Body of pancreas (tissue), 4 donors: Measurements from ENCODE around the gene CLOCK. TPM values are rescaled to one million over a fixed set of nuclear protein-coding genes. Genes with fewer than 3 reads are reported as not detected.

ENCODE experiments used
- ATAC-seq: fragments of 150-250 bp; one replicate; pipeline ENCODE4 v1.9.1; 2016
- DNase-seq, 4 donors: peaks; one replicate each; pipeline ENCODE4 v3.0.0-alpha.2; 2019
- H3K27ac ChIP-seq, 4 donors: fragments of 200-600 bp; sonication (generic); 1 replicate in 3 of 4; 2 replicates in 1 of 4; pipeline versions ENCODE4 v1.5.1 to v1.6.1; 2016 to 2019; ENCODE audit warnings: mild to moderate bottlenecking in 1 of 4, mixed read lengths in 1 of 4, moderate library complexity in 1 of 4
- H3K27me3 ChIP-seq, 2 donors: fragments of 200-600 bp; sonication (generic); one replicate each; pipeline ENCODE4 v1.6.0; 2016; ENCODE audit warnings: mild to moderate bottlenecking in 1 of 2
- H3K36me3 ChIP-seq, 2 donors: fragments of 200-600 bp; sonication (generic); replicated peaks in 1 of 2; 2 replicates each; pipeline ENCODE4 v1.5.1; 2016; ENCODE audit warnings: low read depth in 2 of 2; ENCODE audit not compliant: insufficient read depth in 1 of 2
- H3K4me1 ChIP-seq: fragments of 200-600 bp; sonication (generic); one replicate; pipeline ENCODE4 v1.6.0; 2016
- H3K4me3 ChIP-seq, 2 donors: fragments of 200-600 bp; sonication (generic); 1 replicate in 1 of 2; 2 replicates in 1 of 2; pipeline ENCODE4 v1.5.1; 2016 to 2019
- H3K9me3 ChIP-seq, 3 donors: fragments of 200-600 bp; sonication (generic); 1 replicate in 2 of 3; 2 replicates in 1 of 3; pipeline ENCODE4 v1.5.1; 2016
- POLR2A ChIP-seq, 3 donors: fragments of 450-650 bp; IDR thresholded peaks; one replicate each; pipeline ENCODE4 v1.6.1; 2016; ENCODE audit warnings: antibody characterized with exemption in 3 of 3, mild to moderate bottlenecking in 2 of 3
- WGBS, 2 donors: methylation state at CpG; one replicate each; pipeline ENCODE4 v1.1.5; 2017; 5-methylcytosine and 5-hydroxymethylcytosine counted together
- intact Hi-C: fragments of 100-400 bp; cut with DNase I; formaldehyde crosslinking; loops from one replicate; pipeline ENCODE4 v1.15.1; 2023
- total RNA-seq, 2 donors: library from RNA; depleted of rRNA; stranded (reverse); fragments of >200 nt; gene quantifications; one replicate each; pipeline ENCODE4 v1.1.0, GENCODE V29; 2016
- TF ChIP-seq, protein P1 (sequence below), 7 experiments: fragments of 450-650 bp in 4 of 7; fragments of 200-600 bp in 3 of 7; sonication (generic) in 3 of 7; IDR thresholded peaks; one replicate each; pipeline ENCODE4 v1.5.1; 2016 to 2019; ENCODE audit warnings: antibody characterized with exemption in 7 of 7

Gene CLOCK
- total RNA-seq, 2 donors from 2014 or later = 6.3 to 13.7 TPM

DNA sequence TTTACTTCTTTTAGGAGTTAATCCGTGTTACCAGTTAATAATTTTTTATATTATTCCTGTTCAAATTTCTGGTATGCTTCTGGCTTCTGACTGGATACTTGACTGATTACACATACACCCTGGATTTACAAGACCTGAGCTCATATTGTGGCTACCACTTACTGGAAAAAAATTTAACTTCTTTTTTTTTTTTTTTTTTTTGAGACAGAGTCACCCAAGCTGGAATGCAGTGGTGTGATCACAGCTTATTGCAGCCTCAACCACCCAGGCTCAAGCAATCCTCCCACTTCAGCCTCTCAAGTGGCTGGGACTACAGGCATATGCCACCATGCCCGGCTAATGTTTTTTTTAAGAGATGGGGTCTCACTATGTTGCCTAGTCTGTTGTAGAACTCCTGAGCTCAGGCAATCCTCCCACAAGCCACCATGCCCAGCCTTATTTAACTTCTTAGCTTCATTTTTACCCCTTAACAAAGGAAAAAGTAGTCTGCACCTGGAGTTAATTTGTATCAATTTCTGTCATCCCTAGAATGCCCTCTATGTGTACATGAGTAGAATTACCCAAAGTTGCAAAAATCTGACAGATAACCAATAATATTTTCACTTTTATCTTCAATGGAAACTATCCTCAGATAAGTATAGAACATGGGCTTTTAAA is 100.7 kb downstream of the CLOCK start:
- TF ChIP-seq POLR2A (IDR thresholded peaks at IDR 0.05) = no peak
- TF ChIP-seq, protein P1, sequence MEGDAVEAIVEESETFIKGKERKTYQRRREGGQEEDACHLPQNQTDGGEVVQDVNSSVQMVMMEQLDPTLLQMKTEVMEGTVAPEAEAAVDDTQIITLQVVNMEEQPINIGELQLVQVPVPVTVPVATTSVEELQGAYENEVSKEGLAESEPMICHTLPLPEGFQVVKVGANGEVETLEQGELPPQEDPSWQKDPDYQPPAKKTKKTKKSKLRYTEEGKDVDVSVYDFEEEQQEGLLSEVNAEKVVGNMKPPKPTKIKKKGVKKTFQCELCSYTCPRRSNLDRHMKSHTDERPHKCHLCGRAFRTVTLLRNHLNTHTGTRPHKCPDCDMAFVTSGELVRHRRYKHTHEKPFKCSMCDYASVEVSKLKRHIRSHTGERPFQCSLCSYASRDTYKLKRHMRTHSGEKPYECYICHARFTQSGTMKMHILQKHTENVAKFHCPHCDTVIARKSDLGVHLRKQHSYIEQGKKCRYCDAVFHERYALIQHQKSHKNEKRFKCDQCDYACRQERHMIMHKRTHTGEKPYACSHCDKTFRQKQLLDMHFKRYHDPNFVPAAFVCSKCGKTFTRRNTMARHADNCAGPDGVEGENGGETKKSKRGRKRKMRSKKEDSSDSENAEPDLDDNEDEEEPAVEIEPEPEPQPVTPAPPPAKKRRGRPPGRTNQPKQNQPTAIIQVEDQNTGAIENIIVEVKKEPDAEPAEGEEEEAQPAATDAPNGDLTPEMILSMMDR (IDR thresholded peaks at IDR 0.05) = no peak
- Histone ChIP-seq H3K27me3 (no peaks in the 10 kb centered on the region), H3K36me3 (peaks cover 0 to 17% of the 10 kb centered on the region in 2 donors), H3K9me3 (no peaks in the 10 kb centered on the region), H3K4me3 (no peak overlapping the region), H3K27ac (no peak overlapping the region), H3K4me1 (no peaks in the 10 kb centered on the region)
- ATAC-seq (no peak), DNase-seq (no peak)
- WGBS, 2 donors = 93 to 95% methylated on average over 2 of the region's 2 CpGs
- intact Hi-C loops = no loop called here

DNA sequence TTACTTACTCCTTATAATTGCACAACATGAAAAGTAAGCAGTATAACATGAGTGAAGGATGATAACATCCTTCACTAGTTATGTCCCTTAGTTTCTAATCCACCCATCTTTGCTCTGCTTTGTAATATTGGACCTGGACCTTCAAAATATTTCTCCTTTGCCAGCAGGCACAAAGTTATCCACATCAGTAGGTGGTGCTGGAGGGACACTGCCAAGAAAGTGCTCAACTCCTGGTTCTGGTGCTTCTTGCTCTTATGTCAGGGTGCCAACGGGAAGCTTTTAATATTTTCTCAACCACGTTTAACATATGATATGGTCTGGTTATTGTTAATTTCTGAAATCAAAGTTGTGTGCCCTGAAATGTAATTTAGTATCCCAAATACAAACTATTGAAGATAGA is 101.9 kb downstream of the CLOCK start:
- no peak overlapping the region for H3K4me3 ChIP-seq
- H3K4me1 ChIP-seq = no peaks in the 10 kb centered on the region
- no peaks in the 10 kb centered on the region for H3K9me3 ChIP-seq
- no peaks in the 10 kb centered on the region for H3K27me3 ChIP-seq
- intact Hi-C loops = no loop called here
- ATAC-seq = no peak
- TF ChIP-seq POLR2A (IDR thresholded peaks at IDR 0.05) = no peak
- TF ChIP-seq, protein P1 (IDR thresholded peaks at IDR 0.05) = peak in 2 of 7 experiments; percentile 36 to 51
- peaks cover 0 to 16% of the 10 kb centered on the region in 2 donors for H3K36me3 ChIP-seq
- WGBS, 2 donors = 14 to 37% methylated on average over 1 to 2 of the region's 2 CpGs
- H3K27ac ChIP-seq = no peak overlapping the region
- DNase-seq = peak in 2 of 4 donors; percentile 40 to 61

DNA sequence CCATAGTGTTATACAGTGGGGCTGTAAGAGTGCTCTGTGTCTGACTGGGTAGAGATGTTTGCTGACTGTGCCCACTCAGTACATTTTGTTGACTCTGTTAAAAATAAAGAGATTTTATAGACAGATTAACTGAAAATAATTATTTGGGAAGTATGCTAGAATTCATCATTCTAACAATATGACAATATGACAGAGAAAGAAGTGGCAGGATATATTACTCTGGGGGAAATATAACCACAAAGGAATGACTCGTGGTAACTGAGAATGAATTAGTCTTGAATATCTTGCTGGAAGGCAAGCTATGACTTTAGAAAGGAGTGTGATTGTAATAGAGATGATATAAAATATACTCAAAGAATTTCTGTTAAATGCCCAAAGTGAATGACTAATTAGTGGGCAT is 104.2 kb downstream of the CLOCK start:
- peaks cover 0 to 8% of the 10 kb centered on the region in 2 donors for H3K36me3 ChIP-seq
- TF ChIP-seq, protein P1 (IDR thresholded peaks at IDR 0.05) = no peak
- TF ChIP-seq POLR2A (IDR thresholded peaks at IDR 0.05) = no peak
- no peaks in the 10 kb centered on the region for H3K9me3 ChIP-seq
- H3K4me3 ChIP-seq = no peak overlapping the region
- ATAC-seq = no peak
- H3K4me1 ChIP-seq = peaks cover 18% of the 10 kb centered on the region
- 83 to 86% methylated on average over 1 of the region's 1 CpG for WGBS, 2 donors
- no peaks in the 10 kb centered on the region for H3K27me3 ChIP-seq
- no peak for DNase-seq
- intact Hi-C loops = no loop called here
- H3K27ac ChIP-seq = no peak overlapping the region

DNA sequence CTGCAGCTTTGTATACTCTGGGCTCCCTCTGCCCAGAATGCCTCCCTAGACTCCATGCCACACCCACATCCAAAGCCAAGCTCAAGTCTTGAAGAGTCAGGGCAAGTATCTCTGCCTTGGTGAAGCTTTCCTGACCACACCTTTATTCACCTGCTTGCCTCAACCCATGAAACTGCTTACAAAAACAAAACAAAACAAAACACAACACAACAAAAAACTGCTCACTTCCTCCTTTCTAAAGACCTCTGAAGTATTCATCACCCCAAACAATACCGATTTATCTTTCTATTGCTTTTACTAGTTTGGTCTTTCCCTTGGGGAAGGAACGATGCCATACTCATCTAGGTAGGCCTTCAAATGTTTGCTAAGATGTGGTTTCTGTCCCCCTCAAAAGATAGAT is 105.9 kb downstream of the CLOCK start:
- TF ChIP-seq, protein P1 (IDR thresholded peaks at IDR 0.05) = no peak
- no peak for TF ChIP-seq POLR2A (IDR thresholded peaks at IDR 0.05)
- no peaks in the 10 kb centered on the region for H3K9me3 ChIP-seq
- DNase-seq (no peak), ATAC-seq (no peak)
- no peaks in the 10 kb centered on the region for H3K27me3 ChIP-seq
- H3K27ac ChIP-seq = no peak overlapping the region
- H3K36me3 ChIP-seq = peaks cover 0 to 8% of the 10 kb centered on the region in 2 donors
- no peak overlapping the region for H3K4me3 ChIP-seq
- 96 to 97% methylated on average over 2 of the region's 2 CpGs for WGBS, 2 donors
- intact Hi-C loops = no loop called here
- peaks cover 25% of the 10 kb centered on the region for H3K4me1 ChIP-seq

DNA sequence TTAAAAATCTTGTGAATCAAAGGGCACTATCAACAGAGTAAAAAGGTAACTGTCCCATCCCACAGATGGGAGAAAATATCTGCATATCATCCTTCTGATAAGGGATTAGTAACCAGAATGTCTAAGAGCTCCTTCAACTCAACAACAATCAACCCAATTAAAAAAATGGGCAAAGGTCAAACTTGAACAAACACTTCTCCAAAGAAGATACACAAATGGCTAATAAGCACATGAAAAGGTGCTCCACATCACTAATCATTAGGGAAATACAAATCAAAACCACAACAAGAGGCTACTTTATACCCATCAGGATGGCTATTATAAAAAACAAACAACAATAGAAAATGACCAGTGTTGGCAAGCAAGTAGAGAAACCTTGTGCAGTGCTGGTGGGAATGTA is 107.7 kb downstream of the CLOCK start:
- TF ChIP-seq, protein P1 (IDR thresholded peaks at IDR 0.05) = no peak
- no peak for TF ChIP-seq POLR2A (IDR thresholded peaks at IDR 0.05)
- H3K27me3 ChIP-seq = no peaks in the 10 kb centered on the region
- no peak overlapping the region for H3K4me3 ChIP-seq
- H3K9me3 ChIP-seq = no peaks in the 10 kb centered on the region
- DNase-seq = no peak
- intact Hi-C loops = no loop called here
- peaks cover 29% of the 10 kb centered on the region for H3K4me1 ChIP-seq
- peaks cover 0 to 8% of the 10 kb centered on the region in 2 donors for H3K36me3 ChIP-seq
- H3K27ac ChIP-seq = peak overlapping the region; percentile 5 to 78 (median 70)
- no peak for ATAC-seq
